HEK293 (cell line): ENCODE results near the gene RAD23B.

Experiments
- MYNN ChIP-seq: fragments of 450-650 bp; formaldehyde crosslinking; IDR thresholded peaks from 2 replicates; pipeline ENCODE4 v1.5.1; 2016; ENCODE audit warnings: missing biosample characterization, missing genetic modification characterization, borderline replicate concordance
- TRIM28 ChIP-seq: IDR thresholded peaks from 2 replicates; pipeline ENCODE4 v1.6.1; 2011; ENCODE audit warnings: low read length, control low read depth, borderline replicate concordance
- YY2 ChIP-seq: fragments of 450-650 bp; formaldehyde crosslinking; IDR thresholded peaks from 2 replicates; pipeline ENCODE4 v1.5.1; 2016; ENCODE audit warnings: missing biosample characterization, missing genetic modification characterization
- ZBTB21 ChIP-seq: fragments of 450-650 bp; formaldehyde crosslinking; IDR thresholded peaks from 2 replicates; pipeline ENCODE4 v1.5.1; 2017; ENCODE audit warnings: missing biosample characterization, missing genetic modification characterization
- ZNF133 ChIP-seq: fragments of 450-650 bp; formaldehyde crosslinking; IDR thresholded peaks from 2 replicates; pipeline ENCODE4 v1.5.1; 2016; ENCODE audit warnings: missing biosample characterization, missing genetic modification characterization
- ZNF521 ChIP-seq: fragments of 450-650 bp; formaldehyde crosslinking; IDR thresholded peaks from 2 replicates; pipeline ENCODE4 v1.5.1; 2017; ENCODE audit warnings: missing biosample characterization, mild to moderate bottlenecking, missing genetic modification characterization
- ZNF549 ChIP-seq: fragments of 450-650 bp; IDR thresholded peaks from 2 replicates; pipeline ENCODE4 v1.5.1; 2018; ENCODE audit warnings: missing biosample characterization, missing genetic modification characterization, mild to moderate bottlenecking, inconsistent platforms, moderate library complexity
- ZNF624 ChIP-seq: fragments of 450-650 bp; formaldehyde crosslinking; IDR thresholded peaks from 2 replicates; pipeline ENCODE4 v1.5.1; 2017; ENCODE audit warnings: missing biosample characterization, missing genetic modification characterization
- TF ChIP-seq, protein P1 (sequence below): fragments of 450-650 bp; formaldehyde crosslinking; IDR thresholded peaks from 2 replicates; pipeline ENCODE4 v1.5.1; 2016; ENCODE audit warnings: missing biosample characterization, missing genetic modification characterization, low read depth
- TF ChIP-seq, protein P2 (sequence below): fragments of 450-650 bp; formaldehyde crosslinking; IDR thresholded peaks from 2 replicates; pipeline ENCODE4 v1.5.1; 2016; ENCODE audit warnings: missing biosample characterization, missing genetic modification characterization
- TF ChIP-seq, protein P3 (sequence below): fragments of 450-650 bp; formaldehyde crosslinking; optimal IDR thresholded peaks from 2 replicates; pipeline ENCODE3; 2016; ENCODE audit warnings: missing biosample characterization, mild to moderate bottlenecking, missing genetic modification characterization
- TF ChIP-seq, protein P4 (sequence below): fragments of 450-650 bp; formaldehyde crosslinking; IDR thresholded peaks from 2 replicates; pipeline ENCODE4 v1.5.1; 2016; ENCODE audit warnings: missing biosample characterization, missing genetic modification characterization
- TF ChIP-seq, protein P5 (sequence below): fragments of 450-650 bp; formaldehyde crosslinking; IDR thresholded peaks from 2 replicates; pipeline ENCODE4 v1.5.1; 2016; ENCODE audit warnings: missing biosample characterization, missing genetic modification characterization

DNA sequence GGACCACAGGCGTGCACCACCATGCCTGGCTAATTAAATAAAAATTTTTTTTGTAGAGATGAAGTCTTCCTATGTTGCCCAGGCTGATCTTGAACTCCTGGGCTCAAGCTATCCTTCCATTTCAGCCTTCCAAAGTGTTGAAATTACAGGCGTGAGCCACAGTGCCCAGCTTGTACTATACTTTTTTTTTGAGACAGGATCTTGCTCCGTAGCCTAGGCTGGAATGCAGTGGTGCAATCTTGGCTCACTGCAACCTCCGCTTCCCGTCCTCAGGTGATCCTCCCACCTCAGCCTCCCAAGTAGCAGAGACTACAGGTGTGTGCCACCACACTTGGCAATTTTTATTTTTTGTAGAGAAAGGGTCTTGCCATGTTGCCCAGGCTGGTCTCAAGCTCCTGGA, 5.3 kb upstream of the RAD23B start:
- TF ChIP-seq ZNF549: no peak
- TF ChIP-seq ZNF624 (tag by site-specific recombination): no peak
- TF ChIP-seq, protein P1, sequence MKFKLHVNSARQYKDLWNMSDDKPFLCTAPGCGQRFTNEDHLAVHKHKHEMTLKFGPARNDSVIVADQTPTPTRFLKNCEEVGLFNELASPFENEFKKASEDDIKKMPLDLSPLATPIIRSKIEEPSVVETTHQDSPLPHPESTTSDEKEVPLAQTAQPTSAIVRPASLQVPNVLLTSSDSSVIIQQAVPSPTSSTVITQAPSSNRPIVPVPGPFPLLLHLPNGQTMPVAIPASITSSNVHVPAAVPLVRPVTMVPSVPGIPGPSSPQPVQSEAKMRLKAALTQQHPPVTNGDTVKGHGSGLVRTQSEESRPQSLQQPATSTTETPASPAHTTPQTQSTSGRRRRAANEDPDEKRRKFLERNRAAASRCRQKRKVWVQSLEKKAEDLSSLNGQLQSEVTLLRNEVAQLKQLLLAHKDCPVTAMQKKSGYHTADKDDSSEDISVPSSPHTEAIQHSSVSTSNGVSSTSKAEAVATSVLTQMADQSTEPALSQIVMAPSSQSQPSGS: no peak
- TF ChIP-seq, protein P2, sequence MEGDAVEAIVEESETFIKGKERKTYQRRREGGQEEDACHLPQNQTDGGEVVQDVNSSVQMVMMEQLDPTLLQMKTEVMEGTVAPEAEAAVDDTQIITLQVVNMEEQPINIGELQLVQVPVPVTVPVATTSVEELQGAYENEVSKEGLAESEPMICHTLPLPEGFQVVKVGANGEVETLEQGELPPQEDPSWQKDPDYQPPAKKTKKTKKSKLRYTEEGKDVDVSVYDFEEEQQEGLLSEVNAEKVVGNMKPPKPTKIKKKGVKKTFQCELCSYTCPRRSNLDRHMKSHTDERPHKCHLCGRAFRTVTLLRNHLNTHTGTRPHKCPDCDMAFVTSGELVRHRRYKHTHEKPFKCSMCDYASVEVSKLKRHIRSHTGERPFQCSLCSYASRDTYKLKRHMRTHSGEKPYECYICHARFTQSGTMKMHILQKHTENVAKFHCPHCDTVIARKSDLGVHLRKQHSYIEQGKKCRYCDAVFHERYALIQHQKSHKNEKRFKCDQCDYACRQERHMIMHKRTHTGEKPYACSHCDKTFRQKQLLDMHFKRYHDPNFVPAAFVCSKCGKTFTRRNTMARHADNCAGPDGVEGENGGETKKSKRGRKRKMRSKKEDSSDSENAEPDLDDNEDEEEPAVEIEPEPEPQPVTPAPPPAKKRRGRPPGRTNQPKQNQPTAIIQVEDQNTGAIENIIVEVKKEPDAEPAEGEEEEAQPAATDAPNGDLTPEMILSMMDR (tag by site-specific recombination): no peak
- TF ChIP-seq ZBTB21 (tag by site-specific recombination): no peak
- TF ChIP-seq, protein P3, sequence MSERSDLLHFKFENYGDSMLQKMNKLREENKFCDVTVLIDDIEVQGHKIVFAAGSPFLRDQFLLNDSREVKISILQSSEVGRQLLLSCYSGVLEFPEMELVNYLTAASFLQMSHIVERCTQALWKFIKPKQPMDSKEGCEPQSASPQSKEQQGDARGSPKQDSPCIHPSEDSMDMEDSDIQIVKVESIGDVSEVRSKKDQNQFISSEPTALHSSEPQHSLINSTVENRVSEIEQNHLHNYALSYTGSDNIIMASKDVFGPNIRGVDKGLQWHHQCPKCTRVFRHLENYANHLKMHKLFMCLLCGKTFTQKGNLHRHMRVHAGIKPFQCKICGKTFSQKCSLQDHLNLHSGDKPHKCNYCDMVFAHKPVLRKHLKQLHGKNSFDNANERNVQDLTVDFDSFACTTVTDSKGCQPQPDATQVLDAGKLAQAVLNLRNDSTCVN (tag by site-specific recombination): no peak
- no peak for TF ChIP-seq ZNF133 (tag by site-specific recombination)
- TF ChIP-seq TRIM28: no peak
- no peak for TF ChIP-seq YY2 (tag by site-specific recombination)
- TF ChIP-seq, protein P4, sequence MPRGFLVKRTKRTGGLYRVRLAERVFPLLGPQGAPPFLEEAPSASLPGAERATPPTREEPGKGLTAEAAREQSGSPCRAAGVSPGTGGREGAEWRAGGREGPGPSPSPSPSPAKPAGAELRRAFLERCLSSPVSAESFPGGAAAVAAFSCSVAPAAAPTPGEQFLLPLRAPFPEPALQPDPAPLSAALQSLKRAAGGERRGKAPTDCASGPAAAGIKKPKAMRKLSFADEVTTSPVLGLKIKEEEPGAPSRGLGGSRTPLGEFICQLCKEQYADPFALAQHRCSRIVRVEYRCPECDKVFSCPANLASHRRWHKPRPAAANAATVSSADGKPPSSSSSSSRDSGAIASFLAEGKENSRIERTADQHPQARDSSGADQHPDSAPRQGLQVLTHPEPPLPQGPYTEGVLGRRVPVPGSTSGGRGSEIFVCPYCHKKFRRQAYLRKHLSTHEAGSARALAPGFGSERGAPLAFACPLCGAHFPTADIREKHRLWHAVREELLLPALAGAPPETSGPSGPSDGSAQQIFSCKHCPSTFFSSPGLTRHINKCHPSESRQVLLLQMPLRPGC (tag by site-specific recombination): no peak
- no peak for TF ChIP-seq ZNF521
- TF ChIP-seq, protein P5, sequence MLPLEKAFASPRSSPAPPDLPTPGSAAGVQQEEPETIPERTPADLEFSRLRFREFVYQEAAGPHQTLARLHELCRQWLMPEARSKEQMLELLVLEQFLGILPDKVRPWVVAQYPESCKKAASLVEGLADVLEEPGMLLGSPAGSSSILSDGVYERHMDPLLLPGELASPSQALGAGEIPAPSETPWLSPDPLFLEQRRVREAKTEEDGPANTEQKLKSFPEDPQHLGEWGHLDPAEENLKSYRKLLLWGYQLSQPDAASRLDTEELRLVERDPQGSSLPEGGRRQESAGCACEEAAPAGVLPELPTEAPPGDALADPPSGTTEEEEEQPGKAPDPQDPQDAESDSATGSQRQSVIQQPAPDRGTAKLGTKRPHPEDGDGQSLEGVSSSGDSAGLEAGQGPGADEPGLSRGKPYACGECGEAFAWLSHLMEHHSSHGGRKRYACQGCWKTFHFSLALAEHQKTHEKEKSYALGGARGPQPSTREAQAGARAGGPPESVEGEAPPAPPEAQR: no peak
- no peak for TF ChIP-seq MYNN (tag by site-specific recombination)
